Measurements from ENCODE around the gene PIGR. TPM values are rescaled to one million over a fixed set of nuclear protein-coding genes. Genes with fewer than 3 reads are reported as not detected.

The PIGR gene
- 0.59 and 0.61 TPM in 2 replicates for total RNA-seq (2013; cell fraction: nucleolus; rRNA removed)
- total RNA-seq (2014; rRNA removed): 1.6 and 1.8 TPM in 2 replicates
- 7.6 and 7.9 TPM in 2 replicates for total RNA-seq (2014; rRNA removed; fragmentation: Illumina TruSeq; extraction: Trizol)
- total RNA-seq (2021): 4.7 and 5.0 TPM in 2 replicates
- 1.3 TPM for polyA plus RNA-seq (2011; ENCODE audit: low read depth)
- 1.7 and 1.8 TPM in 2 replicates for polyA plus RNA-seq (2011; rRNA removed)
- polyA plus RNA-seq (2011; cell fraction: cytosol; rRNA removed): 0.92 and 0.93 TPM in 2 replicates
- polyA plus RNA-seq (2011; cell fraction: nucleus; rRNA removed): 1.0 TPM in 2 replicates
- polyA plus RNA-seq (2012): 2.4 and 5.4 TPM in 2 replicates
- 4.1 and 14.3 TPM in 2 replicates for polyA plus RNA-seq (2014; fragmentation: Illumina TruSeq; extraction: Trizol)
- 1 to 10 TPM; 1.1 to 2.0 TPM for polyA plus RNA-seq (2014; fragmentation: Nextera tagmentation; extraction: Ambion mirVana)
- 1.7 and 2.4 TPM in 2 replicates for polyA plus RNA-seq (2014; rRNA removed)
- polyA plus RNA-seq (2016; fragmentation: Nextera tagmentation; extraction: Ambion mirVana): 1 to 10 TPM in 1 of 2 experiments, under 1 TPM in 1; 0.96 to 1.2 TPM
- polyA minus RNA-seq (2011; rRNA and poly(A)+ RNA removed): 3.9 and 4.7 TPM in 2 replicates
- 1.9 and 3.5 TPM in 2 replicates for polyA minus RNA-seq (2011; cell fraction: cytosol; rRNA and poly(A)+ RNA removed)
- polyA minus RNA-seq (2011; cell fraction: nucleus; rRNA and poly(A)+ RNA removed): 4.5 and 5.0 TPM in 2 replicates
- Bru-seq, nascent RNA: percentile 35 among the genes with signal in this experiment
- percentile 27 among the genes with signal in this experiment for BruChase-seq, experiment 1, labeled RNA remaining after a 6-hour chase
- BruChase-seq, experiment 2, labeled RNA remaining after a 2-hour chase: percentile 26 among the genes with signal in this experiment
- long read RNA-seq, experiment 1, partial matches to known transcripts: 1 of 1 reads
- long read RNA-seq, experiment 1, other reads (novel, unspliced or antisense): 0 of 1 reads
- long read RNA-seq, experiment 2, partial matches to known transcripts: 4 of 4 reads
- long read RNA-seq, experiment 2, other reads (novel, unspliced or antisense): 0 of 4 reads

- H2AFZ ChIP-seq (ENCODE audit: control insufficient read depth, low read depth, low read length): no peak within 1 kb of the TSS
- DNase-seq (ENCODE audit: low read depth, low spot score) (no peak), FAIRE-seq (no peak), ATAC-seq (no peak)
- in situ Hi-C loops (cut with MboI) (no loop called here), intact Hi-C loops (cut with micrococcal nuclease; ENCODE audit: unreplicated experiment) (no loop called here)
- ChIA-PET POLR2A (no interaction called here), RAD21 (ENCODE audit: unreplicated experiment) (interaction anchor here (0.8 kb wide), 1 partner anchor 13 kb away, joined by 3 read pairs; no protein-coding TSS in a partner anchor), SMC1A (ENCODE audit: uncharacterized antibody, unreplicated experiment) (interaction anchor here (0.6 to 2.0 kb wide), 11 partner anchors 8 to 476 kb away, joined by 3 to 15 read pairs (median 4); partner anchors contain the start of genes FCAMR and FCMR), CTCF (interaction anchor here (0.7 to 9.4 kb wide), 9 partner anchors 7 to 458 kb away, joined by 3 to 61 read pairs (median 7); no protein-coding TSS in a partner anchor)
- H3K9me3 ChIP-seq (replicated peaks; ENCODE audit: control insufficient read depth, insufficient read depth, low read length): peaks cover 4% of the 10 kb centered on the region; the same call in 2 of the 3 replicates
- no peaks in the 10 kb centered on the region for H3K36me3 ChIP-seq (ENCODE audit: control insufficient read depth in 2 of 2, insufficient read depth in 2 of 2, low read length in 1 of 2)
- TF ChIP-seq MYC (IDR thresholded peaks at IDR 0.05; ENCODE audit: insufficient read depth, insufficient read length, insufficient replicate concordance, low read length, severe bottlenecking): no peak
- no peak for TF ChIP-seq CBX3 (IDR thresholded peaks at IDR 0.05; ENCODE audit: borderline replicate concordance, low read depth)
- TF ChIP-seq MXI1 (IDR thresholded peaks at IDR 0.05; ENCODE audit: low read depth, low read length): no peak
- no peak for TF ChIP-seq NFXL1 (IDR thresholded peaks at IDR 0.05; ENCODE audit: borderline replicate concordance)
- TF ChIP-seq MTA3 (IDR thresholded peaks at IDR 0.05; ENCODE audit: borderline replicate concordance, low read length): no peak
- no peak for TF ChIP-seq ETV6 (conservative IDR thresholded peaks at IDR 0.05 in 1 of 2, IDR thresholded peaks at IDR 0.05 in 1 of 2; ENCODE audit: borderline replicate concordance in 1 of 2, low read depth in 1 of 2)
- no peak for TF ChIP-seq KLF5 (IDR thresholded peaks at IDR 0.05; ENCODE audit: partially characterized antibody)
- no peak for TF ChIP-seq IRF3 (IDR thresholded peaks at IDR 0.05)
- TF ChIP-seq EP300 (IDR thresholded peaks at IDR 0.05; ENCODE audit: borderline replicate concordance in 1 of 2, control insufficient read depth in 1 of 2, low read depth in 2 of 2, low read length in 2 of 2): no peak
- no peak for TF ChIP-seq HDAC6 (IDR thresholded peaks at IDR 0.05; ENCODE audit: unreplicated experiment)
- no peak for TF ChIP-seq ATF3 (IDR thresholded peaks at IDR 0.05; ENCODE audit: borderline replicate concordance, extremely low read depth, low read depth, low read length)
- TF ChIP-seq ESRRA (IDR thresholded peaks at IDR 0.05; ENCODE audit: low read length): no peak
- H3K9ac ChIP-seq (ENCODE audit: control insufficient read depth, insufficient read depth, low read length): no peak within 1 kb of the TSS
- no peak within 1 kb of the TSS for H3K27ac ChIP-seq (ENCODE audit: control insufficient read depth, insufficient read depth)
- no peaks in the 10 kb centered on the region for H3K79me2 ChIP-seq (ENCODE audit: control insufficient read depth, insufficient read depth, low read length)
- no TSS peak for BruUV-seq (replicated peaks)
- H3K27me3 ChIP-seq (replicated peaks in 1 of 2; ENCODE audit: control insufficient read depth in 2 of 2, insufficient read depth in 2 of 2, low read length in 1 of 2): no peaks in the 10 kb centered on the region
- H3K4me3 ChIP-seq: no peak within 1 kb of the TSS
- H3K4me1 ChIP-seq (ENCODE audit: control insufficient read depth, insufficient read depth, low read length): peaks cover 16% of the 10 kb centered on the region
- no peaks in the 10 kb centered on the region for H4K20me1 ChIP-seq (ENCODE audit: control insufficient read depth, insufficient read depth)
- WGBS (ENCODE audit: insufficient coverage, insufficient replicate concordance, low lambda C conversion rate, missing lambda C conversion rate): 63% methylated on average over 7 of the region's 7 CpGs
- no peak within 1 kb of the TSS for H3K4me2 ChIP-seq (ENCODE audit: control insufficient read depth, insufficient read depth)
Observed at GRCh38 chr1:206946261-206946660, at the start of gene PIGR. PIGR (minus strand) TSS chr1:206946466; CDS start chr1:206940531, 5,935 bp downstream.
